HG02885 (cell line): ENCODE results near the gene CEP126.
A peak's percentile ranks its signal among the peaks of the same experiment; 100 is the strongest.

Experiments used
- ATAC-seq: cut with Tn5 transposase; IDR thresholded peaks from one replicate; pipeline ENCODE4 v1.9.1; 2021; ENCODE audit warnings: mild to moderate bottlenecking; ENCODE audit not compliant: unreplicated experiment, poor library complexity

The CEP126 gene

GRCh38 chr11:102007567-102008437 is 93.0 kb downstream of the CEP126 start:
- peak; percentile 86 for ATAC-seq

- ATAC-seq: no peak
Observed at GRCh38 chr11:102010776-102011494, 96.1 kb downstream of the CEP126 start.

- ATAC-seq: no peak
Observed at GRCh38 chr11:102012946-102013345, 98.1 kb downstream of the CEP126 start.

GRCh38 chr11:102014756-102015155 is 99.9 kb downstream of the CEP126 start:
- ATAC-seq: no peak

GRCh38 chr11:102017026-102017425 is 102.2 kb downstream of the CEP126 start:
- no peak for ATAC-seq

GRCh38 chr11:102026217-102026616 is 111.4 kb downstream of the CEP126 start:
- ATAC-seq: no peak

GRCh38 chr11:102026959-102027358 is 112.1 kb downstream of the CEP126 start:
- ATAC-seq: no peak

GRCh38 chr11:102036757-102037156 is 121.9 kb downstream of the CEP126 start:
- no peak for ATAC-seq

- no peak for ATAC-seq
Observed at GRCh38 chr11:102046841-102047240, 132.0 kb downstream of the CEP126 start.

- peak; percentile 92 for ATAC-seq
Observed at GRCh38 chr11:102047305-102047924, 132.6 kb downstream of the CEP126 start, which contains the start of gene CFAP300. Gene CFAP300 (plus strand): TSS chr11:102047437. CDS start chr11:102047471, 34 bp downstream.
